DND-41 (cell line): ENCODE data around the gene SOWAHC.

Experiments used
- ATAC-seq: fragments of 200-7000 bp; cut with Tn5 transposase; 3 replicates; pipeline ENCODE4 v1.9.1; 2021; ENCODE audit warnings: low read depth; ENCODE audit not compliant: insufficient read depth
- DNase-seq: peaks from one replicate; pipeline ENCODE4 v3.0.0-alpha.2; 2020
- H2AFZ ChIP-seq: 2 replicates; pipeline ENCODE4 v1.6.0; 2012; ENCODE audit warnings: low read depth, low read length
- H3K27ac ChIP-seq: 2 replicates; pipeline ENCODE4 v1.5.1; 2012; ENCODE audit warnings: low read length, inconsistent platforms
- H3K27me3 ChIP-seq: fragments of 200-600 bp; sonication (generic); 2 replicates; pipeline ENCODE4 v1.6.0; 2012; ENCODE audit warnings: low read length, mild to moderate bottlenecking, inconsistent platforms; ENCODE audit not compliant: insufficient read depth, poor library complexity
- H3K36me3 ChIP-seq: 2 replicates; pipeline ENCODE4 v1.5.1; 2012; ENCODE audit warnings: low read length, inconsistent platforms; ENCODE audit not compliant: insufficient read depth
- H3K4me1 ChIP-seq: 2 replicates; pipeline ENCODE4 v1.5.1; 2012; ENCODE audit warnings: mild to moderate bottlenecking, low read length; ENCODE audit not compliant: insufficient read depth
- H3K4me2 ChIP-seq: 2 replicates; pipeline ENCODE4 v1.6.0; 2012; ENCODE audit warnings: mild to moderate bottlenecking, moderate library complexity, low read length, inconsistent platforms; ENCODE audit not compliant: insufficient read depth
- H3K4me3 ChIP-seq, 2 experiments: fragments of 200-600 bp in 1 of 2; shearing (Covaris generic) in 1 of 2; 2 replicates each; pipeline ENCODE4 v1.5.1; 2012 to 2016; ENCODE audit warnings: inconsistent platforms in 2 of 2, low read length in 2 of 2, mild to moderate bottlenecking in 2 of 2, low read depth in 1 of 2, moderate library complexity in 1 of 2
- H3K79me2 ChIP-seq: 2 replicates; pipeline ENCODE4 v1.6.0; 2012; ENCODE audit warnings: low read length, inconsistent platforms; ENCODE audit not compliant: insufficient read depth
- H3K9ac ChIP-seq: 2 replicates; pipeline ENCODE4 v1.6.0; 2012; ENCODE audit warnings: low read depth, mild to moderate bottlenecking, inconsistent platforms, low read length, moderate library complexity
- H3K9me3 ChIP-seq: 2 replicates; pipeline ENCODE4 v1.5.1; 2012; ENCODE audit warnings: low read length, moderate library complexity, mild to moderate bottlenecking, inconsistent platforms; ENCODE audit not compliant: insufficient read depth, severe bottlenecking
- H4K20me1 ChIP-seq: 2 replicates; pipeline ENCODE4 v1.6.0; 2012; ENCODE audit warnings: low read length; ENCODE audit not compliant: insufficient read depth
- EZH2 ChIP-seq: IDR thresholded peaks from 3 replicates; pipeline ENCODE4 v1.6.1; 2012; ENCODE audit warnings: borderline replicate concordance, low read depth, mild to moderate bottlenecking, moderate library complexity, low read length, inconsistent platforms; ENCODE audit not compliant: severe bottlenecking
- TF ChIP-seq, protein P1 (sequence below): IDR thresholded peaks from 2 replicates; pipeline ENCODE4 v1.5.1; 2012; ENCODE audit warnings: borderline replicate concordance, low read length, moderate library complexity, mild to moderate bottlenecking; ENCODE audit not compliant: poor library complexity, severe bottlenecking; ENCODE audit errors: extremely low read depth

The SOWAHC gene

DNA sequence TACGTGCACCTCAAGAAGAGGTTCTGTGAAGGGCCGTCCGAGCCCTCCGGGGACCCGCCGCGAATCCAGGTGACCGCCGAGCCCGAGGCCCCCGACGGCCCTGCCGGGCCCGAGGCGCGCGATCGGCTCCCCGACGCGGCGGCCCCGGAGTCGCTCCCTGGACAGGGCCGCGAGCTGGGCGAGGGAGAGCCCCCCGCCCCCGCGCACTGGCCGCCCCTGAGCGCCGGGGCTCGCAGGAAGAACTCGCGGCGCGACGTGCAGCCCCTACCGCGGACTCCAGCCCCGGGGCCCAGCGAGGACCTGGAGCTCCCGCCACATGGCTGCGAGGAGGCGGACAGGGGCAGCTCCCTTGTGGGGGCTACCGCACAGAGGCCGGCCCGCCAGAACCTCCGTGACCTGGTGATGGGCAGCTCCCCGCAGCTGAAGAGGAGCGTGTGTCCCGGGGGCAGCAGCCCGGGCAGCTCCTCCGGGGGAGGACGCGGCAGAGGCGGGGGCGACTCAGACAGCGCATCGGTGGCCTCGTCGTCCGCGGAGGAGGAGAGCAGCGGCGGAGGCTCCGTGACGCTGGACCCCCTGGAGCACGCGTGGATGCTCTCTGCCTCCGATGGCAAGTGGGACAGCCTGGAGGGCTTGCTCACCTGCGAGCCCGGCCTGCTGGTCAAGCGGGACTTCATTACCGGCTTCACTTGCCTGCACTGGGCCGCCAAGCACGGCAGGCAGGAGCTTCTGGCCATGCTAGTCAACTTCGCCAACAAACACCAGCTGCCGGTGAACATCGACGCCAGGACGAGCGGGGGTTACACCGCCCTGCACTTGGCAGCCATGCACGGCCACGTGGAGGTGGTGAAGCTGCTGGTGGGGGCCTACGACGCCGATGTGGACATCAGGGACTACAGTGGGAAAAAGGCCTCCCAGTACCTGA lies 812 bp downstream of the SOWAHC start:
- Histone ChIP-seq H3K4me2 (no peak overlapping the region), H3K27me3 (peaks cover 7% of the 10 kb centered on the region), H3K36me3 (no peaks in the 10 kb centered on the region), H3K4me3 (no peak overlapping the region), H3K27ac (no peak overlapping the region), H4K20me1 (no peaks in the 10 kb centered on the region), H3K79me2 (no peaks in the 10 kb centered on the region), H3K9ac (no peak overlapping the region), H3K4me1 (no peaks in the 10 kb centered on the region), H2AFZ (no peak overlapping the region), H3K9me3 (no peaks in the 10 kb centered on the region)
- DNase-seq, result no peak
- ATAC-seq, result no peak
- no peak for TF ChIP-seq EZH2
- TF ChIP-seq, protein P1, sequence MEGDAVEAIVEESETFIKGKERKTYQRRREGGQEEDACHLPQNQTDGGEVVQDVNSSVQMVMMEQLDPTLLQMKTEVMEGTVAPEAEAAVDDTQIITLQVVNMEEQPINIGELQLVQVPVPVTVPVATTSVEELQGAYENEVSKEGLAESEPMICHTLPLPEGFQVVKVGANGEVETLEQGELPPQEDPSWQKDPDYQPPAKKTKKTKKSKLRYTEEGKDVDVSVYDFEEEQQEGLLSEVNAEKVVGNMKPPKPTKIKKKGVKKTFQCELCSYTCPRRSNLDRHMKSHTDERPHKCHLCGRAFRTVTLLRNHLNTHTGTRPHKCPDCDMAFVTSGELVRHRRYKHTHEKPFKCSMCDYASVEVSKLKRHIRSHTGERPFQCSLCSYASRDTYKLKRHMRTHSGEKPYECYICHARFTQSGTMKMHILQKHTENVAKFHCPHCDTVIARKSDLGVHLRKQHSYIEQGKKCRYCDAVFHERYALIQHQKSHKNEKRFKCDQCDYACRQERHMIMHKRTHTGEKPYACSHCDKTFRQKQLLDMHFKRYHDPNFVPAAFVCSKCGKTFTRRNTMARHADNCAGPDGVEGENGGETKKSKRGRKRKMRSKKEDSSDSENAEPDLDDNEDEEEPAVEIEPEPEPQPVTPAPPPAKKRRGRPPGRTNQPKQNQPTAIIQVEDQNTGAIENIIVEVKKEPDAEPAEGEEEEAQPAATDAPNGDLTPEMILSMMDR, result no peak

DNA sequence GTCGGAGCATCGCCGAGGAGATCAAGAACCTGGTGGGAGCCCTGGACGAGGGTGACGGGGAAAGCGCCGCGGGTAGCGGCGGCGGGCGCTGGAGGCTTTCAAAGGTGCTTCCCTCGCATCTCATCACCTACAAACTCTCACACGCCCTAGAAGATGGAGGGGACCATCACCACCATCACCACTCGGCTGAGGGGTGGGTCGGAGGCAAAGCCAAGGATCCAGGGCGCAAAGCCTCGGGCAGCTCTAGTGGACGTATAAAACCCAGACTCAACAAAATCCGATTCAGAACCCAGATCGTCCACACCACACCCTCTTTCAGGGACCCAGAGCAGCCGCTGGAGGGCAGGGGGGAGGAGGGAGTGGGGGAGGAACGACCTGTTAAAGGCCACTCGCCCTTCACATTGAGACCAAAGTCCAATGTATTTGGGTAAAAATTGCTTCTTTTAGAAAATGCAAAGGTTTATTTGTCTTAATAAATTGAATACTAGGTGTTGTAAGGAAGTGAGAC lies 1.5 kb downstream of the SOWAHC start:
- TF ChIP-seq, protein P1, result no peak
- no peak for TF ChIP-seq EZH2
- Histone ChIP-seq H3K4me2 (no peak overlapping the region), H3K79me2 (no peaks in the 10 kb centered on the region)

DNA sequence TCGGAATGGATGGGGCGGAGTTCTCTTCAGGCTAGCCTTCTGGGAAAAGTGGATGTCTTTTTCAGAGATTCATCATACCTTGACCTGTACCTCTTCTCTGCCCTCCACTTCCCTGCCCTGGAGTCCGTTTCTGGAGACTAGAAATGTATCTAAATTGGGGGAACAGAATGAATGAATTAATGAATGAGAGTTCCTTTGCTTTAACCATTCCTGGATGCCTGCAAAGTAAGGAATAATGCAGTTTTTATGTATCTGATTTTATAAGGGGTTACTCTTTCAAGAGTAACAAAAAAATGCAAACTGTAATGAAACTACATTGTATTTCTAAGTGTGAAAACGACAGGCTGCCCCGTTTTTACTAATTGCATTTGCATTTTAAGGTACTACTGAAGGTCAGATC lies 2.0 kb downstream of the SOWAHC start:
- H3K9me3 ChIP-seq, result no peaks in the 10 kb centered on the region
- peaks cover 7% of the 10 kb centered on the region for H3K27me3 ChIP-seq
- no peak overlapping the region for H3K9ac ChIP-seq
- H3K4me3 ChIP-seq, result no peak overlapping the region
- TF ChIP-seq EZH2, result no peak
- TF ChIP-seq, protein P1, result no peak
- no peak overlapping the region for H2AFZ ChIP-seq
- H3K4me1 ChIP-seq, result no peaks in the 10 kb centered on the region
- no peaks in the 10 kb centered on the region for H3K79me2 ChIP-seq
- no peak for ATAC-seq
- H4K20me1 ChIP-seq, result no peaks in the 10 kb centered on the region
- no peaks in the 10 kb centered on the region for H3K36me3 ChIP-seq
- no peak overlapping the region for H3K27ac ChIP-seq
- no peak for DNase-seq
- H3K4me2 ChIP-seq, result no peak overlapping the region

More for the DNA sequence above, 1.5 kb downstream of the SOWAHC start:
- no peak overlapping the region for H3K9ac ChIP-seq
- H3K27ac ChIP-seq, result no peak overlapping the region
- no peak overlapping the region for H2AFZ ChIP-seq
- H3K4me1 ChIP-seq, result no peaks in the 10 kb centered on the region
- DNase-seq (no peak), ATAC-seq (no peak)
- peaks cover 7% of the 10 kb centered on the region for H3K27me3 ChIP-seq
- H3K4me3 ChIP-seq, result no peak overlapping the region
- H3K9me3 ChIP-seq, result no peaks in the 10 kb centered on the region
- H3K36me3 ChIP-seq, result no peaks in the 10 kb centered on the region
- no peaks in the 10 kb centered on the region for H4K20me1 ChIP-seq
